CD4-positive, alpha-beta T cell treated with Interleukin-15 for 4 hours (primary cell): ENCODE measurements around the gene GLTPD2.

Experiments used
- DNase-seq: peaks from one replicate; pipeline ENCODE4 v3.0.0-alpha.2; 2020; ENCODE audit warnings: low spot score

Gene GLTPD2

GRCh38 chr17:4771519-4772234 is 17.1 kb upstream of the GLTPD2 start, which contains the start of gene TM4SF5:
Gene TM4SF5, plus strand, starts transcription at chr17:4771886. Its CDS starts 37 bp downstream, at chr17:4771923.
- no peak for DNase-seq

- no peak for DNase-seq
These were observed 16.5 kb upstream of the GLTPD2 start for GRCh38 chr17:4772235-4772613.

GRCh38 chr17:4777969-4778760 is 10.6 kb upstream of the GLTPD2 start:
- DNase-seq: no peak

- DNase-seq: no peak
These were observed 8.3 kb upstream of the GLTPD2 start for GRCh38 chr17:4780325-4780955.

- DNase-seq: no peak
These were observed 6.1 kb upstream of the GLTPD2 start for GRCh38 chr17:4782652-4783051.

- no peak for DNase-seq
These were observed 3.3 kb upstream of the GLTPD2 start for GRCh38 chr17:4785311-4786105.

GRCh38 chr17:4786106-4786511 is 2.7 kb upstream of the GLTPD2 start, which contains the start of gene VMO1:
Gene VMO1, minus strand, starts transcription at chr17:4786364. Its CDS starts 12 bp downstream, at chr17:4786352.
- no peak for DNase-seq

GRCh38 chr17:4786516-4786915 is 2.2 kb upstream of the GLTPD2 start:
- DNase-seq: no peak

- no peak for DNase-seq
These were observed 481 bp upstream of the GLTPD2 start for GRCh38 chr17:4788159-4788806.

GRCh38 chr17:4789701-4789950 is 862 bp downstream of the GLTPD2 start:
- no peak for DNase-seq

GRCh38 chr17:4789951-4790704 is 1.4 kb downstream of the GLTPD2 start:
- DNase-seq: peak; percentile 80

- no peak for DNase-seq
These were observed 1.9 kb downstream of the GLTPD2 start for GRCh38 chr17:4790705-4791088.

- DNase-seq: no peak
These were observed 6.4 kb downstream of the GLTPD2 start for GRCh38 chr17:4795168-4795567.

- DNase-seq: no peak
These were observed 7.8 kb downstream of the GLTPD2 start for GRCh38 chr17:4796552-4796920.

- no peak for DNase-seq
These were observed 11.9 kb downstream of the GLTPD2 start for GRCh38 chr17:4800462-4801196.

- no peak for DNase-seq
These were observed 13.5 kb downstream of the GLTPD2 start, which contains the start of gene C17orf114 for GRCh38 chr17:4802228-4802627. Gene C17orf114, minus strand, starts transcription at chr17:4802328.

GRCh38 chr17:4806456-4806776 is 17.7 kb downstream of the GLTPD2 start:
- DNase-seq: no peak

- peak; percentile 84 for DNase-seq
These were observed 18.2 kb downstream of the GLTPD2 start, which contains the start of gene PLD2 for GRCh38 chr17:4806777-4807604. Gene PLD2, plus strand, starts transcription at chr17:4807152. Its CDS starts 621 bp downstream, at chr17:4807773.

GRCh38 chr17:4807605-4808377 is 19.0 kb downstream of the GLTPD2 start:
- DNase-seq: no peak
